Measurements from ENCODE around the gene ADGRD1.

GRCh38 chr12:131103669-131104462, 150.2 kb downstream of the ADGRD1 start:
- TF ChIP-seq RAD21 (IDR thresholded peaks at IDR 0.05; ENCODE audit: low read length), result no peak
- no peak for TF ChIP-seq POLR2AphosphoS5 (IDR thresholded peaks at IDR 0.05; ENCODE audit: low read depth, low read length)
- no peak for TF ChIP-seq CTCF (IDR thresholded peaks at IDR 0.05)
- TF ChIP-seq FOSL2 (IDR thresholded peaks at IDR 0.05; ENCODE audit: borderline replicate concordance, low read depth), result no peak
- TF ChIP-seq YY1 (IDR thresholded peaks at IDR 0.05; ENCODE audit: low read depth), result no peak
- TF ChIP-seq EZH2phosphoT487 (IDR thresholded peaks at IDR 0.05; ENCODE audit: borderline replicate concordance, low read depth), result no peak
- no peak for TF ChIP-seq NFIC (IDR thresholded peaks at IDR 0.05; ENCODE audit: borderline replicate concordance)
- TF ChIP-seq CHD2 (IDR thresholded peaks at IDR 0.05; ENCODE audit: low read length, partially characterized antibody), result no peak
- TF ChIP-seq EP300 (IDR thresholded peaks at IDR 0.05; ENCODE audit: borderline replicate concordance in 1 of 2, low read depth in 1 of 2, low read length in 1 of 2), result no peak
- no peak for TF ChIP-seq TEAD4 (IDR thresholded peaks at IDR 0.05; ENCODE audit: borderline replicate concordance, insufficient read depth)
- TF ChIP-seq TCF12 (IDR thresholded peaks at IDR 0.05), result no peak
- TF ChIP-seq RCOR1 (IDR thresholded peaks at IDR 0.05; ENCODE audit: low read length), result no peak
- no peak for TF ChIP-seq SMC3 (IDR thresholded peaks at IDR 0.05; ENCODE audit: low read depth, low read length)

Measured in SK-N-SH (cell line).